Transverse colon (tissue), 4 donors: ENCODE results near the gene FAXDC2.

Source experiments
- CTCF ChIP-seq, 5 experiments: fragments of 200-600 bp in 3 of 5; fragments of 450-650 bp in 2 of 5; sonication (generic) in 3 of 5; IDR thresholded peaks; 1 replicate in 2 of 5; 2 replicates in 3 of 5; pipeline ENCODE4 v1.5.1; 2016 to 2017; ENCODE audit warnings: antibody characterized with exemption in 5 of 5, inconsistent platforms in 3 of 5, mild to moderate bottlenecking in 2 of 5, moderate library complexity in 1 of 5
- EP300 ChIP-seq: sonication (generic); formaldehyde crosslinking; IDR thresholded peaks from one replicate; pipeline ENCODE4 v1.6.1; 2017; ENCODE audit warnings: antibody characterized with exemption, low read depth
- POLR2A ChIP-seq: fragments of 450-650 bp; IDR thresholded peaks from one replicate; pipeline ENCODE4 v1.6.1; 2016; ENCODE audit warnings: antibody characterized with exemption, mild to moderate bottlenecking, moderate library complexity
- POLR2AphosphoS5 ChIP-seq, 3 donors: sonication (generic); formaldehyde crosslinking; IDR thresholded peaks; one replicate each; pipeline ENCODE4 v1.6.1; 2016; ENCODE audit warnings: antibody characterized with exemption in 3 of 3

DNA sequence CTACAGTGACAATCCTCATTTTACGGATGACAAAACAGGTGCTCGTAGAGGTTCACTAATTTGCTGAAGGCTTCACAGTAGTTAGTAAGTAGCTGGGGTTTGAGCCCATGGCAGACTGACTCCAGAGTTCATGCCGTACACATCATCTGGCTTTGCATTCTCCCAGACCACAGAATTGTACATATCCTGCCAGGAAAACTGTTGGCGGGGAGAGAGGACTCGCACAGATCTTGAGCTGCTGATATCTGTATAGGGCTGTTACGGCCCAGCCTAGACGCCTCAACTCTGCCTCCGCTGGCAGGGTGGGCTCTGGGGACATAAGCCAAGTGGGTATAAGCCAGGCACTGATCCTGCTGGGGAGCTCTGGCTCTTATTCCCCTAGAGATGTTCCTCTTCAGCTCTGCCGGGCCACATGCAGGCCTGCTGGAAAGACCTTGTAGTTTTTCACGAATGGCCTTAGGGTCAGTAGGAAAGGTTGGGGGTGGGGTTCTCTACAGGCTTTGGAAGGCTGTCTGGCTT lies 79.0 kb downstream of the FAXDC2 start:
- TF ChIP-seq CTCF (IDR thresholded peaks at IDR 0.05) (no peak), POLR2A (no peak), POLR2AphosphoS5 (IDR thresholded peaks at IDR 0.05) (no peak), EP300 (no peak)
